RWPE1 (cell line): ENCODE results near the gene LCK.
"Not testable (repeated sequence)": the region's sequence is repeated elsewhere in the genome, so short reads cannot be mapped to it uniquely, and the experiment has no call there.

Experiments used
- CTCF ChIA-PET: fragments of 350-600 bp; sonication (Branson Sonifier 250); formaldehyde crosslinking; extraction: SDS; loops from one replicate; lab custom pipeline; 2021; lab: Yijun Ruan, JAX
- POLR2A ChIA-PET: fragments of 400-600 bp; formaldehyde crosslinking; extraction: SDS; loops from one replicate; lab custom pipeline; 2020; ENCODE audit warnings: antibody characterized with exemption; ENCODE audit not compliant: low non-redundant PET; lab: Yijun Ruan, JAX
- DNase-seq: peaks from one replicate; pipeline ENCODE4 v3.0.0; 2012; ENCODE audit warnings: low spot score
- H3K27ac ChIP-seq: fragments of 450-650 bp; 2 replicates; pipeline ENCODE4 v1.5.1; 2017
- TF ChIP-seq, protein P1 (sequence below): fragments of 450-650 bp; conservative IDR thresholded peaks from 2 replicates; pipeline ENCODE4 v1.5.1; 2017; ENCODE audit warnings: low read depth, mild to moderate bottlenecking

The LCK gene

DNA sequence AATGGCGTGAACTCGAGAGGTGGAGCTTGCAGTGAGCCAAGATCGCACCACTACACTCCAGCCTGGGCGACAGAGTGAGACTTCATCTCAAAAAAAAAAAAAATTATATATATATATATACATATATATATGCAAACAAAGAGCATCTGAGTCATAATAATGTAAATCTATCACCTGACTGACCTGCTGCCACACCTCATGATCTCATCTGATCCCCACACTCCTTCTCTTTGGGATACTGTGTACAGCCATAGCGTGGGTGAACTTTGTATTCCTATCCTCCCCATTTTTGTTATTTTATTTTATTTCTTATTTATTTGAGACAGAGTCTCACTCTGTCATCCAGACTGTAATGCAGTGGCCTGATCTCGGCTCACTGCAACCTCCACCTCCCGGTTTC lies 38.2 kb downstream of the LCK start:
- ChIA-PET POLR2A (no interaction called here), CTCF (interaction anchor here (0.6 kb wide), 1 partner anchor 28 kb away, joined by 3 read pairs; no protein-coding TSS in a partner anchor)
- TF ChIP-seq, protein P1, sequence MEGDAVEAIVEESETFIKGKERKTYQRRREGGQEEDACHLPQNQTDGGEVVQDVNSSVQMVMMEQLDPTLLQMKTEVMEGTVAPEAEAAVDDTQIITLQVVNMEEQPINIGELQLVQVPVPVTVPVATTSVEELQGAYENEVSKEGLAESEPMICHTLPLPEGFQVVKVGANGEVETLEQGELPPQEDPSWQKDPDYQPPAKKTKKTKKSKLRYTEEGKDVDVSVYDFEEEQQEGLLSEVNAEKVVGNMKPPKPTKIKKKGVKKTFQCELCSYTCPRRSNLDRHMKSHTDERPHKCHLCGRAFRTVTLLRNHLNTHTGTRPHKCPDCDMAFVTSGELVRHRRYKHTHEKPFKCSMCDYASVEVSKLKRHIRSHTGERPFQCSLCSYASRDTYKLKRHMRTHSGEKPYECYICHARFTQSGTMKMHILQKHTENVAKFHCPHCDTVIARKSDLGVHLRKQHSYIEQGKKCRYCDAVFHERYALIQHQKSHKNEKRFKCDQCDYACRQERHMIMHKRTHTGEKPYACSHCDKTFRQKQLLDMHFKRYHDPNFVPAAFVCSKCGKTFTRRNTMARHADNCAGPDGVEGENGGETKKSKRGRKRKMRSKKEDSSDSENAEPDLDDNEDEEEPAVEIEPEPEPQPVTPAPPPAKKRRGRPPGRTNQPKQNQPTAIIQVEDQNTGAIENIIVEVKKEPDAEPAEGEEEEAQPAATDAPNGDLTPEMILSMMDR, result no peak
- DNase-seq, result peak; percentile 72
- peak overlapping the region; percentile 53 for H3K27ac ChIP-seq

GRCh38 chr1:32291145-32291707 lies 40.2 kb downstream of the LCK start:
- peak overlapping the region; percentile 82 for H3K27ac ChIP-seq
- peak; percentile 82 for DNase-seq
- TF ChIP-seq, protein P1, result no peak
- ChIA-PET CTCF (interaction anchor here (0.7 to 1.5 kb wide), 3 partner anchors 50 to 1380 kb away, joined by 3 to 5 read pairs (median 3); no protein-coding TSS in a partner anchor), POLR2A (interaction anchor here (0.6 kb wide), 2 partner anchors 67 to 1562 kb away, joined by 4 to 7 read pairs; no protein-coding TSS in a partner anchor)

DNA sequence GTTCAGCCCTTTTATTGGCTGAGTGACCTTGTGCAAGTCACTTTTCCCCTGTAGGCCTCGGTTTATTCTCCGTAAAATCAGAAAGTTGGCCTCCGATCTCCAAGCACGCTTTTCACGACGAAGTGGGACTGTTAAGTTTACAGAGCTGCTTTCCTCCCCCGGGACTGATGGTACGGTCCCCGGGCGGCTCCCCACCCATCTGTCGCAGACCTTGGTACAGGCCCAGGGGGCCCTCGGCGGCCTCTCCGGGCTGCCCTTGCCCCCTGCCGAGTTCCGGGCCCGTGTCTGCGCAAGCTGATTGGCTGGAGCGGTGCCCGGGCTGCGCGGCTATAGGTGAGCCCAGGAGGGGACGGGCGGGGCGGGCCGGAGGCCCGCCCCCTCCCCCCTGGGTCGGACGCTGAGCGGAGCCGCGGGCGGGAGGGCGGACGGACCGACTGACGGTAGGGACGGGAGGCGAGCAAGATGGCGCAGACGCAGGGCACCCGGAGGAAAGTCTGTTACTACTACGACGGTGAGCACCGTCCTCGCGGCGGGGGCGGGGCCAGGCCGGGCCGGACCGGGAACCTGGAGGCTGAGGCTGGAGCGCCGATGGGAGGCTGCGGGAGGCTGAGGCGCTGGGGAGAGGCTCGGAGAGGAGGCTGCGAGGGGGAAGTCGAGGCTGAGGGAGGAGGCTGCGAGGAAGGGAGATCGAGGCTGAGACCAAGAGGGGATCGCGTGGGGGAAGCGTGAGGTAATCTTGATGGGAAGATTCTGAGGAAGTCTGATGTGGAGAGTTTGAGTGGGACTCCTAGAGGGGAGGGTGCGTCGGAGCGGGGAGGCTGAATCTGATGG lies 40.9 kb downstream of the LCK start, which contains the start of gene HDAC1:
HDAC1 (plus strand) TSS at position 376 of the 831 bp plus-strand sequence; CDS start at position 463, 87 bp downstream.
- ChIA-PET POLR2A (interaction anchor here (0.6 kb wide), 2 partner anchors 68 to 1562 kb away, joined by 4 to 7 read pairs; no protein-coding TSS in a partner anchor), CTCF (interaction anchor here (0.7 to 1.5 kb wide), 3 partner anchors 51 to 1381 kb away, joined by 3 to 5 read pairs (median 3); no protein-coding TSS in a partner anchor)
- TF ChIP-seq, protein P1, result no peak

GRCh38 chr1:32298211-32298610 lies 47.1 kb downstream of the LCK start:
- DNase-seq, POLR2A ChIA-PET: not testable (repeated sequence)
- peak overlapping the region; percentile 59 for H3K27ac ChIP-seq
- CTCF ChIA-PET, result interaction anchor here (0.6 kb wide), 1 partner anchor 395 kb away, joined by 3 read pairs; no protein-coding TSS in a partner anchor

More for the DNA sequence above, 40.9 kb downstream of the LCK start, which contains the start of gene HDAC1:
- peak; percentile 99 for DNase-seq
- H3K27ac ChIP-seq, result peak within 1 kb of the TSS; percentile 82

GRCh38 chr1:32299327-32299726 lies 48.3 kb downstream of the LCK start:
- H3K27ac ChIP-seq, result no peak overlapping the region
- TF ChIP-seq, protein P1, result no peak
- CTCF ChIA-PET, result no interaction called here
- POLR2A ChIA-PET, result no interaction called here
- DNase-seq, result no peak

DNA sequence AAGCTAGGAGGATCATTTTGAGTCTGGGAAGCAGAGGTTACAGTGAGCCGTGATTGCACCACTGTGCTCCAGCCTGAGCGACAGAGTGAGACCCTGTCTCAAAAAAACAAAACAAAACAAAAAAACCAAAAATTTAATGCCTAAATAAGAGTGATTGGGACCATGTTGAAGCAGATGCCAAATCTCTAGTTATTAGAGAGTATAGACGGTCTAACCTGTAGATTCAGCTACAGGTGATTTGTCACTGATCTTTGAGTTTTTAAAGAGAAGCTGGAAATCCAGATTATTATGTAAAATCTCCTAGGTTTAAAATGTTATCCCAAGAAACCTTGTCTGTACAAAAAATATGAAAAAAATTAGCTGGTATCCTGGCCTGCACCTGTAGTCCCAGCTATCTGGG lies 52.3 kb downstream of the LCK start:
- POLR2A ChIA-PET, result no interaction called here
- TF ChIP-seq, protein P1, result no peak
- DNase-seq, result no peak
- no peak overlapping the region for H3K27ac ChIP-seq
- CTCF ChIA-PET, result interaction anchor here (0.8 kb wide), 1 partner anchor 21 kb away, joined by 4 read pairs; no protein-coding TSS in a partner anchor
